Activated CD4-positive, alpha-beta T cell treated with anti-CD3 and anti-CD28 coated beads, Interleukin-2, Interleukin-6, amounts not matched to agents 100 ng/mL and 50 ng/mL, durations not matched to agents 16 hours and 8 hours (primary cell): ENCODE measurements around the gene SPDYA.

ENCODE experiments used
- DNase-seq: peaks from one replicate; pipeline ENCODE4 v3.0.0-alpha.2; 2020

The SPDYA gene

GRCh38 chr2:28828382-28828781 is 17.7 kb downstream of the SPDYA start:
- peak; percentile 9 for DNase-seq

- DNase-seq = no peak
These were observed 23.3 kb downstream of the SPDYA start for GRCh38 chr2:28833740-28834470.

GRCh38 chr2:28835781-28836180 is 25.1 kb downstream of the SPDYA start:
- DNase-seq = no peak

- DNase-seq = no peak
These were observed 28.3 kb downstream of the SPDYA start for GRCh38 chr2:28838971-28839370.

- no peak for DNase-seq
These were observed 31.4 kb downstream of the SPDYA start for GRCh38 chr2:28842042-28842441.

- no peak for DNase-seq
These were observed 44.6 kb downstream of the SPDYA start for GRCh38 chr2:28855193-28855592.

GRCh38 chr2:28855977-28856376 is 45.3 kb downstream of the SPDYA start:
- DNase-seq = no peak

GRCh38 chr2:28868611-28869010 is 58.0 kb downstream of the SPDYA start:
- no peak for DNase-seq

- DNase-seq = no peak
These were observed 59.0 kb downstream of the SPDYA start for GRCh38 chr2:28869494-28870145.

GRCh38 chr2:28870146-28870891 is 59.7 kb downstream of the SPDYA start, which contains the start of gene TRMT61B:
TSS of gene TRMT61B (minus strand) at chr2:28870309. CDS start at chr2:28870277, 32 bp downstream.
- DNase-seq = peak; percentile 97

GRCh38 chr2:28871620-28872019 is 61.0 kb downstream of the SPDYA start:
- no peak for DNase-seq

GRCh38 chr2:28880193-28880592 is 69.6 kb downstream of the SPDYA start:
- no peak for DNase-seq

GRCh38 chr2:28893488-28893887 is 82.9 kb downstream of the SPDYA start:
- no peak for DNase-seq

- peak; percentile 99 for DNase-seq
These were observed 84.0 kb downstream of the SPDYA start, which contains the start of gene WDR43 for GRCh38 chr2:28894470-28895188. TSS of gene WDR43 (plus strand) at chr2:28894667. CDS start at chr2:28894699, 32 bp downstream.

- DNase-seq = peak; percentile 62
These were observed 84.7 kb downstream of the SPDYA start for GRCh38 chr2:28895189-28895893.

- no peak for DNase-seq
These were observed 86.3 kb downstream of the SPDYA start for GRCh38 chr2:28896906-28897305.

- DNase-seq = no peak
These were observed 87.4 kb downstream of the SPDYA start for GRCh38 chr2:28898048-28898447.
